ENCODE measurements around the gene OSBP2.
"Not testable (repeated sequence)": the region's sequence is repeated elsewhere in the genome, so short reads cannot be mapped to it uniquely, and the experiment has no call there.

Gene OSBP2

GRCh38 chr22:30720263-30720837 is 25.7 kb downstream of the OSBP2 start:
- Histone ChIP-seq H3K4me3 (no peak overlapping the region), H3K4me1 (no peaks in the 10 kb centered on the region), H3K27me3 (no peaks in the 10 kb centered on the region), H3K36me3 (no peaks in the 10 kb centered on the region), H3K27ac (no peak overlapping the region), H3K9me3 (no peaks in the 10 kb centered on the region)
- no peak for DNase-seq
- intact Hi-C loops (cut with DNase I; ENCODE audit: low total_unique reads) = no loop called here
- TF ChIP-seq, protein P1, sequence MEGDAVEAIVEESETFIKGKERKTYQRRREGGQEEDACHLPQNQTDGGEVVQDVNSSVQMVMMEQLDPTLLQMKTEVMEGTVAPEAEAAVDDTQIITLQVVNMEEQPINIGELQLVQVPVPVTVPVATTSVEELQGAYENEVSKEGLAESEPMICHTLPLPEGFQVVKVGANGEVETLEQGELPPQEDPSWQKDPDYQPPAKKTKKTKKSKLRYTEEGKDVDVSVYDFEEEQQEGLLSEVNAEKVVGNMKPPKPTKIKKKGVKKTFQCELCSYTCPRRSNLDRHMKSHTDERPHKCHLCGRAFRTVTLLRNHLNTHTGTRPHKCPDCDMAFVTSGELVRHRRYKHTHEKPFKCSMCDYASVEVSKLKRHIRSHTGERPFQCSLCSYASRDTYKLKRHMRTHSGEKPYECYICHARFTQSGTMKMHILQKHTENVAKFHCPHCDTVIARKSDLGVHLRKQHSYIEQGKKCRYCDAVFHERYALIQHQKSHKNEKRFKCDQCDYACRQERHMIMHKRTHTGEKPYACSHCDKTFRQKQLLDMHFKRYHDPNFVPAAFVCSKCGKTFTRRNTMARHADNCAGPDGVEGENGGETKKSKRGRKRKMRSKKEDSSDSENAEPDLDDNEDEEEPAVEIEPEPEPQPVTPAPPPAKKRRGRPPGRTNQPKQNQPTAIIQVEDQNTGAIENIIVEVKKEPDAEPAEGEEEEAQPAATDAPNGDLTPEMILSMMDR (IDR thresholded peaks at IDR 0.05) = no peak

DNA sequence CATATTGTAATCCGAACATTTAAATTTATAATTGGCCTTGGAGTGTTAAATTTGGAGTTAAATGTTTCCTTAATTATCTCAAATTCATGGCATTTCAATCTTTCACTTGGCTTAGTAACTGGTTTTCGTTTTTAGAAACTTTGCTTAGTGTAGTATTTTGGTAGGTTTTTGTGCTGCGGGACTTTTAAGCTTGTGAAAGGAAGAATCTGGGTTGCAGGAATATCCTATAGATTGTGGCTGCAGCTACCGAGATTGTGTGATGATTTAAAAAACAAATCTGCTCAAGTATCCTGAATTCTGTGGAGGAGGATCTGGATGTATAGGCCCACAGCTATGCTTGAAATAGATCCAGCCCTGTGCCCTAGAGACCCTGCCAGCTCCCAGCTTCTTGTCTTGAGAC is 27.1 kb downstream of the OSBP2 start:
- no peaks in the 10 kb centered on the region for H3K36me3 ChIP-seq
- no peak for DNase-seq
- TF ChIP-seq, protein P1 (IDR thresholded peaks at IDR 0.05) = no peak
- no peak overlapping the region for H3K4me3 ChIP-seq
- intact Hi-C loops (cut with DNase I; ENCODE audit: low total_unique reads) = no loop called here
- H3K27ac ChIP-seq = no peak overlapping the region
- peaks cover 0 to 3% of the 10 kb centered on the region in 2 donors for H3K27me3 ChIP-seq
- H3K9me3 ChIP-seq = no peaks in the 10 kb centered on the region
- H3K4me1 ChIP-seq = no peaks in the 10 kb centered on the region

DNA sequence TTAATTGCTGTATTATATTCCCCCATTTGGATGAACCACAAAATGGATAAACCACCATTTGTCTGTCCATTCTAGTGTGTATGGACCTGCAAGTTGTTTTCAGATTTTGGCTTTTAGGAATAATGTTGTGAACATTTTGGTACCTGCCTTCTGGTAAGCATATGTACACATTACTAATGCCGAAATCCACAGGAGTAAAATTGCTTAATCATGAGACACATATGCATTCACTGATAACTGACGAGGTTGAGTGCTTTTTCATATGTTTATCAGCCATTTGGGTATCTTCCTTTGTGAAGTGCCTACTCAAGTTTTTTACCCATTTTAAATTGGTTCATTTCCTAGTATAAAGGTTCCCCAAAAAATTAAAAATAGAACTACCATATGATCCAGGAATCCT is 34.2 kb downstream of the OSBP2 start:
- H3K4me3 ChIP-seq = no peak overlapping the region
- H3K9me3 ChIP-seq = no peaks in the 10 kb centered on the region
- no peaks in the 10 kb centered on the region for H3K4me1 ChIP-seq
- H3K27me3 ChIP-seq = peaks cover 0 to 3% of the 10 kb centered on the region in 2 donors
- DNase-seq = no peak
- intact Hi-C loops (cut with DNase I; ENCODE audit: low total_unique reads) = no loop called here
- TF ChIP-seq, protein P1 (IDR thresholded peaks at IDR 0.05) = no peak
- no peak overlapping the region for H3K27ac ChIP-seq
- H3K36me3 ChIP-seq = no peaks in the 10 kb centered on the region

DNA sequence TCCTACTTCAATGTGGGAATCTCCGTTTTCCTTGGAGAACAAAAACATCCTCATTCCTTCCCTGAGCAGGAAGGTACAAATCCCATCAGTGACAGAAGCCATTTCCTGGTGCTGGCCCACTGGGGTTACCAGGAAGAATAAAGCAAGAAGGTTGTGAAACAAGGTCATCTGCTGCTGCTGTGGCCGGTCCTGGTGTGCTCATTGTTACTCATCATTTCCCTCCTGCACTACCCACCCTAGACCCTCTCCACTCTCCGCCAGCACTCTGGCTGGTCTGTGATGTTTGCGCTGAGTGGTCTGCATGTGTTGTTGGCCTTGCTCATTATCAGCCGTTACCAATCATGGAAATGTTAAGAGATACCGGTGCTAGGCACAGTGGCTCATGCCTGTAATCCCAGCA is 37.0 kb downstream of the OSBP2 start:
- no peaks in the 10 kb centered on the region for H3K36me3 ChIP-seq
- TF ChIP-seq, protein P1 (IDR thresholded peaks at IDR 0.05) = no peak

GRCh38 chr22:30732426-30732825 is 37.8 kb downstream of the OSBP2 start:
- Histone ChIP-seq H3K36me3 (no peaks in the 10 kb centered on the region), H3K27me3 (no peaks in the 10 kb centered on the region), H3K9me3 (no peaks in the 10 kb centered on the region), H3K4me1 (no peaks in the 10 kb centered on the region), H3K27ac (no peak overlapping the region), H3K4me3 (no peak overlapping the region)
- TF ChIP-seq, protein P1 (IDR thresholded peaks at IDR 0.05) = no peak
- no peak for DNase-seq
- intact Hi-C loops (cut with DNase I; ENCODE audit: low total_unique reads) = no loop called here

More for the DNA sequence above, 37.0 kb downstream of the OSBP2 start:
- no peak overlapping the region for H3K27ac ChIP-seq
- no peaks in the 10 kb centered on the region for H3K27me3 ChIP-seq
- H3K4me1 ChIP-seq = no peaks in the 10 kb centered on the region
- DNase-seq = no peak
- no peak overlapping the region for H3K4me3 ChIP-seq
- H3K9me3 ChIP-seq = no peaks in the 10 kb centered on the region
- intact Hi-C loops (cut with DNase I; ENCODE audit: low total_unique reads) = no loop called here

DNA sequence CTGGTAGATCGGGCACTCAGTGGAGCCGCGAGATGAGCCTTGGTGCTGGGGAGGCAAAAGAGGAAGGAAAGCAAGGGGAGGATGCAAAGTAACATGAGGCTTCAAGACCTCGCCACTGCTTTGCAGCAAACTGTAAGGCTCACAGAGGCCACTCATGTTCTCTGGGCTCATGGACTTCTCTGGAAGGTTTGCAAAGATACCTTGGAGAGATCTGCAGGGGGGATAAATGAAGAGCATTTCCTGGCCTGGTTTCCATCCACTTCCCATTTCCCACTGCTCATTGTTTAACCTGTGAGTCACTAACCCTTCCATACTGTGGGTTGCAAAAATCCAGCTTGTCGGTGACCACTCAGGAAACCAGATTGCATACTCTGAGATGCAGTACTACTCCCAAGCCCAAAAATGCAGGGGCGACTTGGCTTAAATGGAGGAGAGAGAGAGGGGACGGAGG is 38.5 kb downstream of the OSBP2 start:
- H3K36me3 ChIP-seq = no peaks in the 10 kb centered on the region
- TF ChIP-seq, protein P1 (IDR thresholded peaks at IDR 0.05) = no peak
- no peak overlapping the region for H3K27ac ChIP-seq
- H3K9me3 ChIP-seq = no peaks in the 10 kb centered on the region
- no peak overlapping the region for H3K4me3 ChIP-seq
- DNase-seq = no peak
- no peaks in the 10 kb centered on the region for H3K27me3 ChIP-seq
- intact Hi-C loops (cut with DNase I; ENCODE audit: low total_unique reads) = no loop called here
- H3K4me1 ChIP-seq = no peaks in the 10 kb centered on the region

DNA sequence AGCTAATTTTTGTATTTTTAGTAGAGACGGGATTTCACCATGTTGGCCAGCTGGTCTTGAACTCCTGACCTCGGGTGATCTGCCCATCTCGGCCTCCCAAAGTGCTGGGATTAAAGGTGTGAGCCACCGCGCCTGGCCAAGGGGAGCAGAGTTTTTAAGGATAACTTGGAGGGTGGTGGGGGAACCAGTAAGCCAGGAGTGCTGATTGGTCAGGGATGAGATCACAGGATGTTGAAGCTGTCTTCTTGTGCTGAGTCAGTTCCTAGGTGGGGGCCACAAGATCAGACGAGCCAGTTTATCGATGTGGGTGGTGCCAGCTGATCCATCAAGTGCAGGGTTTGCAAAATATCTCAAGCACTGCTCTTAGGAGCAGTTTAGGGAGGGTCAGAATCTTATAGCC is 45.3 kb downstream of the OSBP2 start:
- H3K4me1 ChIP-seq; DNase-seq; H3K27ac ChIP-seq; intact Hi-C loops (cut with DNase I; ENCODE audit: low total_unique reads); H3K36me3 ChIP-seq; H3K4me3 ChIP-seq; H3K9me3 ChIP-seq; H3K27me3 ChIP-seq: not testable (repeated sequence)

- DNase-seq; H3K36me3 ChIP-seq; H3K4me3 ChIP-seq; H3K9me3 ChIP-seq; H3K4me1 ChIP-seq; H3K27ac ChIP-seq; H3K27me3 ChIP-seq; intact Hi-C loops (cut with DNase I; ENCODE audit: low total_unique reads): not testable (repeated sequence)
These were observed 45.8 kb downstream of the OSBP2 start for GRCh38 chr22:30740511-30740910.
